Activated naive CD8-positive, alpha-beta T cell treated with anti-CD3 and anti-CD28 coated beads, Interleukin-2, amount 50 U/mL, for 16 hours (primary cell): ENCODE results near the gene RDM1.

Experiments used
- DNase-seq: peaks from one replicate; pipeline ENCODE4 v3.0.0-alpha.2; 2020; ENCODE audit warnings: low read depth, low spot score

Gene RDM1

GRCh38 chr17:35932586-35932985 lies 2.0 kb upstream of the RDM1 start:
- DNase-seq: no peak

- DNase-seq: no peak
Observed at GRCh38 chr17:35931794-35932425, 1.3 kb upstream of the RDM1 start.

DNA sequence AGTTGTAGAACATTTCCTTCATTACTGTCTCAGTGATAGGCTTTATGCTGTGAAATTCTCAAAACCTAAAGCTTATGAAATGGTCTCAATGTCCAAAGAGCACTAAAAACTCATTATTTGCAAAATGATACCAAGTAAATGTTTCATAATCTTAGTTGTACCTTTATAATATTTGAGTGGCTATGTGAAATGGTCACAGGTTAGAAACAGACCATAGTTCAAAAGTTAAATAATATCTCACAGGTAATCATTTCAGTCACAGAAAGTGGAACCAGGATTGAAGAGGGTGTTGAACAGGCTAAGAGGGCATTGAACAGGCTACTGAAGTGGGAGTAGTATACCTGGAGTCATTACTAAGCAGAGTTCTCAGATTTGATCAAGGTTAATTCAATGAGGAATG lies 2.9 kb downstream of the RDM1 start:
- DNase-seq: no peak

- no peak for DNase-seq
Observed at GRCh38 chr17:35923609-35924114, 6.9 kb downstream of the RDM1 start.

GRCh38 chr17:35920229-35920628 lies 10.3 kb downstream of the RDM1 start:
- DNase-seq: no peak

- DNase-seq: no peak
Observed at GRCh38 chr17:35918665-35919064, 11.9 kb downstream of the RDM1 start.

GRCh38 chr17:35917519-35918213 lies 12.9 kb downstream of the RDM1 start:
- DNase-seq: no peak

DNA sequence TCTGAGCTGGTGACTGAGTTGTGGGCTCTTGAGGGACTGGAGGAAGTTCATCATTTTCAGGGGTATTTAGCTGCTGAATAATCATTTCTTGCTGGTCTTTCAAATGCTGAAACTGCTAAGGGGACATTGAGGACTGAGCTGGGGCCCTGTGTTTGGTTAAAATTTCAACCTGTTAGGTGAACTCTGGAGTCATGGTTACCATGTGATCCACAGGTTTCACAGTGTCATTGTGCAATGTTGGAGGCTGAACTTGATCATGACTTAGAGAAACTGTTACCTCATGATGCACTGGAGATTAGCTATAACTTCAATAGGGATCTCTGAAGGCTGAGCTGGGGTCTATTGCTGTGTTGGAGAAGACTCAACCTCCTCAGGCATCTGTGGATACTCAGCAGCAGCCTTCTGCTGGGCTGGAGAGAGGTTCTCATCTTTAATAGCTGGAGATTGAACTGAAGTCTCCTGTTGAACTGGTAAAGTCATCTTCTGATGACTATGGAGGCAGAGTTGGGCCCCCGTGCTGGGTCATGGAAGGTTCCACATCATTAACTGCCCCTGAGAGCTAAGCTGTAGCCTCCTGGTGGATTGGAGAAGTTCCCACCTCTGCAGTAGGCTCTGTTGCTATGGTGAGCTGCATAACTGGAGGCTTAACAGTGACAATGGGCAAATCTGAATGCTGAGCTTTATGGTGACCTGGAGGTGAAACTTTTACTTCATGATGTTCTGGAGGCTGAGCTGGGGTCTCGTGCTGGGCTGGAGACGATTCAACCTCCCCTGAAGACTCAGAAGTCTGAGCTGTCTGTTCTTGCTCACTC lies 15.2 kb downstream of the RDM1 start:
- DNase-seq: no peak

GRCh38 chr17:35914354-35914753 lies 16.2 kb downstream of the RDM1 start:
- DNase-seq: no peak

- DNase-seq: no peak
Observed at GRCh38 chr17:35913609-35914008, 17.0 kb downstream of the RDM1 start.

GRCh38 chr17:35912942-35913341 lies 17.6 kb downstream of the RDM1 start:
- DNase-seq: no peak

DNA sequence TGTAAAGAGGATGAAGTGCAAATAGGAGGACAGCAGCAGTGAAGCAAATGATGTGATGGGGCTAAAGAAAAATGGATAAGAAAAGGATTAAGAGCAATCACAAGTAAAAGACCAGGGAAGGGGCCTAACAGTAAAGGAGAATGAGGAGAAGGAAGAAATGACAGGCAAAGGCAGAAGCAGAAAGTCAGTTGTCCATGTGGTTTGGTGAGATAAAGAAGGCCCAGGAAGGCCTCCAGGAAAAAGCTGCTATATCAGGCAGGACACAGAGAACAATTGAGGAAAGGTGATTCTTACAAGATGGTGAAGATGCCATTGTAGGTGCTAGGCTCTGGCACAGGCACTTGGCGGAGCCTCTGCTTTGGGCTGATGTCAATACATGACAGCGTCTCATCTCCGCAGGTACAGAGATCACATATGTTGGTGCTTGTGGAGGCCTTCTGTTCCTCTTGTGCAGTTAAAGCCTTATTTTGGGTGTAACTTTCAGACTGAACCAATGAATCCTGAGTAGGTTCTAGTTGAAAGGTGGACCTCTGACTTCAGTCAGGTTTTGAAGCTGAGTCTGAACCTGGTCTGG lies 18.1 kb downstream of the RDM1 start:
- no peak for DNase-seq

- DNase-seq: no peak
Observed at GRCh38 chr17:35909408-35909807, 21.2 kb downstream of the RDM1 start.

DNA sequence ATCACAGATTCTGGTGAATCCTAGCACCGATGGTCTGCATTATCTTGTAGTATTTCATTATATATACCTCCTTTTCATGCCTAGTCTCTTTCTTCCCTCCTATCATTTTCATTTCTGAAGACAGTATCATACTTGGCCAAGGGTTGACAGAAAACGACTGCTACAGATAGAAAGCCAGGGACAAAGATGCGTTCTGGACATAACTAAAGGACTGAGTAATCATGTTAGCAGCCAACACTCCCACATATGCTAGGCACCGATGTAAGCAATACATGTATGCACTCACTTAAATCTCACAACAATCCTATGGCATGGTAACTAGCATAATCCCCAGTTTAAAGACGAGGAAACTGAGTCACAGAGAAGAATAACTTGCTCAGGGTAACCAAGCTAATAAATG lies 22.9 kb downstream of the RDM1 start:
- DNase-seq: no peak

- no peak for DNase-seq
Observed at GRCh38 chr17:35906926-35907637, 23.5 kb downstream of the RDM1 start.

DNA sequence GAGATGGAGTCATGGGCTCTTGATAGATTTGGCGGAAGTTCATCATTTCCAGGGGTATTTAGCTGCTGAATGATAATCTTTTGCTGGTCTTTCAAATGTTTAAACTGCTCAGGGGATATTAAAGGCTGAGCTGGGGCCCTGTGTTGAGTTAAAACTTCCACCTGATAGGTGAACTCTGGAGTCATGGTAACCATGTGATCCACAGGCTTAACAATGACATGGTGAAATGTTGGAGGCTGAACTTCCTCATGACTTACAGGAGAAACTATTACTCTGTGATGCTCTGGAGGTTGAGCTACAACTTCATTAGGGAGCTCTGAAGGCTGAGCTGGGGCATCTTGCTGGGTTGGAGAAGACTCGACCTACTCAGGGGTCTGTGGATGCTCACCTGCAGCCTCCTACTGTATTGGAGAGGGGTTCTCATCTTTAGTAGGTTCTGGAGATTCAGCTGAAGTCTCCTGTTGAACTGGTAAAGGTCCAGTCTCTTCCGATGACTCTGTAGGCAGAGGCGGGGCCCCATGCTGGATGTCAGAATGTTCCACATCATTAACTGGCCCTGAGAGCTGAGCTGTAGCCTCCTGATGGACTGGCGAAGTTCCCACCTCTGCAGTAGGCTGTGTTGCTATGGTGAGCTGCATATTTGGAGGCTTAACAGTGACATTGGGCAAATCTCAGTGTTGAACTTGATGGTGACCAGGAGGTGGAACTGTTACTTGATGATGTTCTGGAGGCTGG lies 24.2 kb downstream of the RDM1 start:
- no peak for DNase-seq

DNA sequence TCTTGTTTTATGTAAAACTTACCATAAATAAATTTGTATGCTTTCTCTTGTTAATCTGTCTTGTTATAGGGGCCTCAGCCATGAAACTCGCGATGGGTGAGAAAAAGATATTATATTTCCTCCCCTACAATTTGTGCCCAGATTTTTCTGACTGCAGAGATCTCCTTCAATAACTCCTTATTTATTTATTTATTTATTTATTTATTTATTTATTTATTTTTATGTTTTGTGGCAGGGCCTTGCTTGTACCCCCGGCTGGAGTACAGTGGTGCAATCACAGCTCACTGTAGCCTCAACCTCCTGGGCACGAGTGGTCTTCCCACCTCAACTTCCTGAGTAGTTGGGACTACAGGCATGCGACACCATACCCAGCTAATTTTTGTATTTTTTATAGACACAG lies 27.1 kb downstream of the RDM1 start:
- DNase-seq: no peak

DNA sequence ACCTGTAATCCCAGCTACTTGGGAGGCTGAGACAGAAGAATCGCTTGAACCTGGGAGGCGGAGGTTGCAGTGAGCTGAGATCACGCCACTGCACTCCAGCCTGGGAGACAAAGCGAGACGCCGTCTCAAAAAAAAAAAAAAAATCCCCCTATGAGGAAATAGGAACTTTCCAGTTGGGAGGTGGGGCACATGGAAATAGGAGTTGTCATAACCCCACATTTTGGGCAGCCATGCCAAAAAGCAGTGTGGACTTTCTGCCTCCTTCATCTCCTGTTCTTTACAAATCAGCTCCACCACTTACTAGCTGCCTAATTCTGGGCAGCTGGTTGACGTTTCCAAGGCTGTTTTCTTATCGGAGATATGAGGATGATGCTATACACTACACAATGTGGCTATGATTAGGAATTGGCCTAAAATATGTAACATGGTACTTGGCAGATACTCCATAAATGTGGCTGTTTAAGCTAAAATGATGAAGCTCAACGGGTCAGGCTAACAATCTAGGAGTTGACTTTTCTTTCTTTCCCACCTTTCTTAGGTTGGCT lies 28.9 kb downstream of the RDM1 start:
- no peak for DNase-seq

DNA sequence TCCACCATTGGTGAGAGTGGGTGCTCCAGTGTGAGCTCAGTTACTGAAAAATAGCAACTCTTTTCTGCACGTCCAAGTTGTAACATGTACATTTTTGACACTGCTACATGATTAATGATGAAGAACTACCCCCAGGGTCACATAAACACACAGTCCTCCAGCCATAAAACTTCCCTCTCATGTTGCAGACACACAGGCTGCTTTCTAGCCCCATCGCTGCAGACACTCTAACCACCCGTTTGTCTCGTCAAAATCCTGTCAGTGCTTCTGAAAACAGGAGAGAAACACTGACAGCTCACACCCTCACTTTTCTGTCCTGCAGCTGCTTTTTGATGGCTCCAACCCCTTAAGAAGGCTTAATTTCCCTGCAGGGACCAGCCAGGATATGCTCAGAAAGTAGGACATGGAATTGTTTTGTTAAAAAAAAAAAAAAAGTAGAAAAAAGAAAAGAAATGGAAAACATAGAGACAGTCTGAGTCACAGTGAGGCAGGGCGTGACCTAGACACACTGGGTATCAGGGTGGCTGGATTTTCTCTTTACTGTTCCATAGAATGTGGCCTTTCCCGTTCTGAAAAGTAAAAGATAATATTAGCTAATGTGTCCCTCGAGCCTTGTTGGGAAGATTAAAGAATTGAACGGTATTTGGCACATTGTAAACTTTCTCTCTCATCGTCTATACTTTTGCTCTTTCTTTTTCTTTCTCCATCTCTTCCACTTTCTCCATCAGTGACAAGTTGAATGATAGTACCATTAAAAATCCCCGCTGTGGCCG lies 29.7 kb downstream of the RDM1 start:
- no peak for DNase-seq

GRCh38 chr17:35900280-35900679 lies 30.3 kb downstream of the RDM1 start:
- no peak for DNase-seq
